Measurements from ENCODE around the gene UQCRQ. TPM values are rescaled to one million over a fixed set of nuclear protein-coding genes. Genes with fewer than 3 reads are reported as not detected.

Gene UQCRQ
- total and polyA plus RNA-seq, 9 of the 15 experiments (the other 6 are each of a cell fraction or from before 2014, with no cell fraction given), result 235 to 2,421 (median 883) TPM

DNA sequence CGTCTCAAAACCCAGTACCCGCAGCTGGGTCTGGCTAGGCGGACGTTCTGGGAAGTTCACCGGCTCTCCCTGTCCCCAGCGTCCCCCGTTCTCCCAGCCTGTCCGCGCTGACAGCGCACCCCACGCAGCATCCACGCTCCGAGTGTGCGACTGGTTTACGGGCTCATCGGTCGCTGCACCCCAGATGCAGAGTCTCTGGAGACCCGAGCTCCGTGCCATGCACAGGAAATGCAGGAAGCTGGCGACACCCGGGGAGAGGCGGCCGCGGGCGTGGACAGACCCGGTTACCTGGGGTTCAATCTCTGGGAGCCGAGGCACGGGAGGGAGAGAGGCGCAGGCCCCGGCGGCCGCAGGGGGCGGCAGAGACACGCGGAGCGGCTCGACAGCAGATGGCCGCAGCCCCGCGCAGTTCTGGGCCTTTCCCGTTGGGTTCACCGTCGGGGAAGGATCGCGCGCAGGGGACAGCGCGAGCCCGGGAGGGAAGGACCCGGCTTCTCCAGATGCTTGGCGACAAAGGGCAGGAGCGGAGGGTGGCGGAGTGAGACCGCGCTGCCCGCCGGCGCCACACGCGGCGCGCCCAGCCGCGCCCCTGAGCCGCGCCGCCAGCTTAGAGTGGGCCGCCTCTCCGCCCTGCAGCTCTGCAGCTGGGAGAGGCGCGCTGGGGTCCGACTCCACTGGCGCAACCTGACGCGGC, 36.6 kb upstream of the UQCRQ start (continued):
- TF ChIP-seq, protein P1, sequence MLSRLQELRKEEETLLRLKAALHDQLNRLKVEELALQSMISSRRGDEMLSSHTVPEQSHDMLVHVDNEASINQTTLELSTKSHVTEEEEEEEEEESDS (CRISPR knock-in tag; IDR thresholded peaks at IDR 0.05), result no peak
- no peak; the same call in 1 of the 2 replicates for TF ChIP-seq CXXC5 (CRISPR knock-in tag; IDR thresholded peaks at IDR 0.05)
- no peak for TF ChIP-seq PTTG1 (tag; IDR thresholded peaks at IDR 0.05; ENCODE audit: low read depth)
- no peak for TF ChIP-seq ZNF717 (CRISPR knock-in tag; IDR thresholded peaks at IDR 0.05)
- no peak for TF ChIP-seq SRF (CRISPR knock-in tag; IDR thresholded peaks at IDR 0.05)
- TF ChIP-seq ZNF785 (CRISPR knock-in tag; IDR thresholded peaks at IDR 0.05), result no peak
- TF ChIP-seq SMAD1 (IDR thresholded peaks at IDR 0.05; ENCODE audit: low read depth, low read length, partially characterized antibody), result no peak
- no peak for TF ChIP-seq HCFC1 (IDR thresholded peaks at IDR 0.05; ENCODE audit: low read depth, low read length)
- TF ChIP-seq BMI1 (IDR thresholded peaks at IDR 0.05; ENCODE audit: low read length), result no peak
- no peak; the same call in 1 of the 2 replicates for TF ChIP-seq CHD2 (IDR thresholded peaks at IDR 0.05; ENCODE audit: low read depth, low read length)
- TF ChIP-seq FOXA3 (CRISPR knock-in tag; conservative IDR thresholded peaks at IDR 0.05 in 1 of 2, IDR thresholded peaks at IDR 0.05 in 1 of 2), result no peak
- TF ChIP-seq, protein P2, sequence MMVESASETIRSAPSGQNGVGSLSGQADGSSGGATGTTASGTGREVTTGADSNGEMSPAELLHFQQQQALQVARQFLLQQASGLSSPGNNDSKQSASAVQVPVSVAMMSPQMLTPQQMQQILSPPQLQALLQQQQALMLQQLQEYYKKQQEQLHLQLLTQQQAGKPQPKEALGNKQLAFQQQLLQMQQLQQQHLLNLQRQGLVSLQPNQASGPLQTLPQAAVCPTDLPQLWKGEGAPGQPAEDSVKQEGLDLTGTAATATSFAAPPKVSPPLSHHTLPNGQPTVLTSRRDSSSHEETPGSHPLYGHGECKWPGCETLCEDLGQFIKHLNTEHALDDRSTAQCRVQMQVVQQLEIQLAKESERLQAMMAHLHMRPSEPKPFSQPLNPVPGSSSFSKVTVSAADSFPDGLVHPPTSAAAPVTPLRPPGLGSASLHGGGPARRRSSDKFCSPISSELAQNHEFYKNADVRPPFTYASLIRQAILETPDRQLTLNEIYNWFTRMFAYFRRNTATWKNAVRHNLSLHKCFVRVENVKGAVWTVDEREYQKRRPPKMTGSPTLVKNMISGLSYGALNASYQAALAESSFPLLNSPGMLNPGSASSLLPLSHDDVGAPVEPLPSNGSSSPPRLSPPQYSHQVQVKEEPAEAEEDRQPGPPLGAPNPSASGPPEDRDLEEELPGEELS (CRISPR knock-in tag; IDR thresholded peaks at IDR 0.05; ENCODE audit: borderline replicate concordance), result no peak
- TF ChIP-seq, protein P3, sequence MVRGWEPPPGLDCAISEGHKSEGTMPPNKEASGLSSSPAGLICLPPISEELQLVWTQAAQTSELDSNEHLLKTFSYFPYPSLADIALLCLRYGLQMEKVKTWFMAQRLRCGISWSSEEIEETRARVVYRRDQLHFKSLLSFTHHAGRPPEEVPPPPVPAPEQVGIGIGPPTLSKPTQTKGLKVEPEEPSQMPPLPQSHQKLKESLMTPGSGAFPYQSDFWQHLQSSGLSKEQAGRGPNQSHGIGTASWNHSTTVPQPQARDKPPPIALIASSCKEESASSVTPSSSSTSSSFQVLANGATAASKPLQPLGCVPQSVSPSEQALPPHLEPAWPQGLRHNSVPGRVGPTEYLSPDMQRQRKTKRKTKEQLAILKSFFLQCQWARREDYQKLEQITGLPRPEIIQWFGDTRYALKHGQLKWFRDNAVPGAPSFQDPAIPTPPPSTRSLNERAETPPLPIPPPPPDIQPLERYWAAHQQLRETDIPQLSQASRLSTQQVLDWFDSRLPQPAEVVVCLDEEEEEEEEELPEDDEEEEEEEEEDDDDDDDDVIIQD (CRISPR knock-in tag; IDR thresholded peaks at IDR 0.05), result no peak
- no peak for TF ChIP-seq ZKSCAN3 (CRISPR knock-in tag; IDR thresholded peaks at IDR 0.05)
- no peak for TF ChIP-seq ZFPM2 (CRISPR knock-in tag; IDR thresholded peaks at IDR 0.05)
- peak; percentile 72; the same call in 1 of the 2 replicates for TF ChIP-seq ZC3H4 (CRISPR knock-in tag; IDR thresholded peaks at IDR 0.05; ENCODE audit: borderline replicate concordance)
- no peak for TF ChIP-seq SRSF7 (optimal IDR thresholded peaks at IDR 0.05; ENCODE audit: low read depth, low read length)
- TF ChIP-seq STAT5A (IDR thresholded peaks at IDR 0.05; ENCODE audit: borderline replicate concordance, low read length), result no peak; the same call in 1 of the 2 replicates
- TF ChIP-seq ZNF263 (CRISPR knock-in tag; IDR thresholded peaks at IDR 0.05; ENCODE audit: borderline replicate concordance), result no peak
- no peak for TF ChIP-seq PHF21A (IDR thresholded peaks at IDR 0.05; ENCODE audit: borderline replicate concordance, low read depth)
- no peak for TF ChIP-seq DIDO1 (tag; IDR thresholded peaks at IDR 0.05; ENCODE audit: low read depth)
- TF ChIP-seq, protein P4, sequence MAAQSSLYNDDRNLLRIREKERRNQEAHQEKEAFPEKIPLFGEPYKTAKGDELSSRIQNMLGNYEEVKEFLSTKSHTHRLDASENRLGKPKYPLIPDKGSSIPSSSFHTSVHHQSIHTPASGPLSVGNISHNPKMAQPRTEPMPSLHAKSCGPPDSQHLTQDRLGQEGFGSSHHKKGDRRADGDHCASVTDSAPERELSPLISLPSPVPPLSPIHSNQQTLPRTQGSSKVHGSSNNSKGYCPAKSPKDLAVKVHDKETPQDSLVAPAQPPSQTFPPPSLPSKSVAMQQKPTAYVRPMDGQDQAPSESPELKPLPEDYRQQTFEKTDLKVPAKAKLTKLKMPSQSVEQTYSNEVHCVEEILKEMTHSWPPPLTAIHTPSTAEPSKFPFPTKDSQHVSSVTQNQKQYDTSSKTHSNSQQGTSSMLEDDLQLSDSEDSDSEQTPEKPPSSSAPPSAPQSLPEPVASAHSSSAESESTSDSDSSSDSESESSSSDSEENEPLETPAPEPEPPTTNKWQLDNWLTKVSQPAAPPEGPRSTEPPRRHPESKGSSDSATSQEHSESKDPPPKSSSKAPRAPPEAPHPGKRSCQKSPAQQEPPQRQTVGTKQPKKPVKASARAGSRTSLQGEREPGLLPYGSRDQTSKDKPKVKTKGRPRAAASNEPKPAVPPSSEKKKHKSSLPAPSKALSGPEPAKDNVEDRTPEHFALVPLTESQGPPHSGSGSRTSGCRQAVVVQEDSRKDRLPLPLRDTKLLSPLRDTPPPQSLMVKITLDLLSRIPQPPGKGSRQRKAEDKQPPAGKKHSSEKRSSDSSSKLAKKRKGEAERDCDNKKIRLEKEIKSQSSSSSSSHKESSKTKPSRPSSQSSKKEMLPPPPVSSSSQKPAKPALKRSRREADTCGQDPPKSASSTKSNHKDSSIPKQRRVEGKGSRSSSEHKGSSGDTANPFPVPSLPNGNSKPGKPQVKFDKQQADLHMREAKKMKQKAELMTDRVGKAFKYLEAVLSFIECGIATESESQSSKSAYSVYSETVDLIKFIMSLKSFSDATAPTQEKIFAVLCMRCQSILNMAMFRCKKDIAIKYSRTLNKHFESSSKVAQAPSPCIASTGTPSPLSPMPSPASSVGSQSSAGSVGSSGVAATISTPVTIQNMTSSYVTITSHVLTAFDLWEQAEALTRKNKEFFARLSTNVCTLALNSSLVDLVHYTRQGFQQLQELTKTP (IDR thresholded peaks at IDR 0.05; ENCODE audit: low read depth in 1 of 2, partially characterized antibody in 2 of 2), result no peak
